Kidney capillary endothelial cell (primary cell): ENCODE measurements around the gene APH1B.

Experiments
- DNase-seq: peaks from one replicate; pipeline ENCODE4 v3.0.0-alpha.2; 2018; ENCODE audit warnings: low spot score

The APH1B gene

DNA sequence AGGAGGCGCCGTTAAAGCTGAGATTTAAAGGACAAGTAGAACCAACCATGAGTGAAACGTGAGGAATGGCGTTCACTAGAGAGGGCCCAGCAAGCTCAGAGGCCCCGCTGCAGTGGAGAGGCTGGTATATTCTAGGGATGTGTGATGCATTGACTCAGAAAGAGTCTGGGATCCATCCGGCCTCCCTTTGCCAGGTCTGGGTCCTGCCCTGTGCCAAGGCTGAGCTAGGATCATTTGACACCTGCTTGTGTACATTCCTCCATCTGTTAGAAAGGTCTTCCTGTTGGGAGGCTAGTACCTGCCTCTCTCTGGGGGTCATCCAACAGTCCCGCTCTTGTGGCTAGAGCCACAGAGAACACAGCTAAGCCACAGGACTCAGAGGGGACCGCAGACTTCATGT, 75.9 kb downstream of the APH1B start:
- no peak for DNase-seq

DNA sequence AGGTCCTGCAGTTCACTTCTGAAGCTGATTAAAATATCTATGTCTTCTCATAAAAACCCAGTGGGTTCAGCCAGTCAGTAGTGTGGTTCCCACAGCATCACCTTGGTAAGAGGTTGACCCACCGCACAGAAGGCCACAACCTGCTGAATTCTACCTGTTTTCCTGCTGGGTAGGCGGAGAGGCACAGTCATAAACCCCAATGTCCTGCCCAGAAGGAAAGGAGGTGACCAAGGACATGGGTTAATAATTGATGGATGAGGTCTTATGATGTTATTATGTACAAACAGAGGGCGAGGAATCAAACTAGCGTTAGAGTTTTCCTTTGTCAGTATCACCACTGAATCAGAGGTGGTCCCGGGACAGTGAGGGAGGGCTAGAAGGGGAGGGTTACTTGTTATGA, 76.5 kb downstream of the APH1B start:
- no peak for DNase-seq

- DNase-seq = no peak
These were observed 77.6 kb downstream of the APH1B start for GRCh38 chr15:63354821-63355650.

DNA sequence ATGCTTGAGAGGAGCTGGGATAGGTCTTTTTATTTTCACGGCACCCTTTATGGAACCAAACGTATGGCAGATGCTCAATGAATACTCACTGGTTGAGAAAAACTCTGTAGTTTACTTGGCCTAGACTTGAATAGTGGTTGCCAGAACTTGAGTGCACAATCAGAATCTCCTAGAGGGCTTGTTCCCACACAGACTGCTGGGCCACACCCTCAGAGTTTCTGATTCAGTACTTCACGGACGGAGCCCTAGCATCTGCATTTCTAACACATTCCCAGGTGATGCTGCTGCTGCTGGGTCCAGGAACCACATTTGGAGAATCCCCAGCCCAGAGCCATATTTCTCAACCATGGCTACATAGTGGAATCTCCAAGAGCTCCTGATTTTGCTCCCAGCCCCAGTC, 79.7 kb downstream of the APH1B start:
- no peak for DNase-seq

DNA sequence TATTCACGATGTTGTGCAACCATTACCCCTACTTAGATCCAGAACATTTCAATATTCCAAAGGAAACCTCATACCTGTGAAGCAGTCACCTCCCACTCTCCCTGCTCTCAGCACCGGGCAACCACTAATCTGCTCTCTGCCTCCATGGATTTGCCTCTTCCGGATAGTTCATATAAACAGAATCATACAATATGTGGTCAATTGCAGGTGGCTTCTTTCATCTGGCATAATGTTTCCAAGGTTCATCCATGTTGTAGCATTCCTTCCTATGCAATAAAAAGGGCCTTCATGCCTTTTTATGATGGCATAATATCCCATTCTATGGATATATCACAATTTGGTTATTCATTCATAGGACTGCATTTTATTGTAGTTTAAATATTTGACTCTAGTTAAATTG, 80.3 kb downstream of the APH1B start:
- no peak for DNase-seq

- DNase-seq = no peak
These were observed 81.0 kb downstream of the APH1B start for GRCh38 chr15:63358241-63359029.
